Measurements from ENCODE around the gene CRCP.

DNA sequence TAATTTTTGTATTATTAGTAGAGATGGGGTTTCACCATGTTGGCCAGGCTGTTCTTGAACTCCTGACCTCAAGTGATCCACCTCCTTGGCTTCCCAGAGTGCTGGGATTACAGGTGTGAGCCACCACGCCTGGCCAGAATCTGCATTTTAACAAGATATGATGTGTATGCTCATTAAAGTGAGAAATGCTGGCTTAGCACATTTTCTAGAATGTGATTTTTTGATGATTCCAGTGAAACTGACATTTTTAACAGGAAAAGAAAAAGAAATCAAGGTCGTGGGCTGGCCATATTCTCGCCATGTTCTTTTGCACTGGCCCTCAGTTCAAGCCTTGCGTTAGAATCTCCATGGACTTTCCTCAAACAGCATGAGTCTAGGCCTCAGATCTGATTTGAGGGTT is 72.3 kb downstream of the CRCP start:
- TF ChIP-seq POLR2A (IDR thresholded peaks at IDR 0.05), result no peak
- TF ChIP-seq, protein P1, sequence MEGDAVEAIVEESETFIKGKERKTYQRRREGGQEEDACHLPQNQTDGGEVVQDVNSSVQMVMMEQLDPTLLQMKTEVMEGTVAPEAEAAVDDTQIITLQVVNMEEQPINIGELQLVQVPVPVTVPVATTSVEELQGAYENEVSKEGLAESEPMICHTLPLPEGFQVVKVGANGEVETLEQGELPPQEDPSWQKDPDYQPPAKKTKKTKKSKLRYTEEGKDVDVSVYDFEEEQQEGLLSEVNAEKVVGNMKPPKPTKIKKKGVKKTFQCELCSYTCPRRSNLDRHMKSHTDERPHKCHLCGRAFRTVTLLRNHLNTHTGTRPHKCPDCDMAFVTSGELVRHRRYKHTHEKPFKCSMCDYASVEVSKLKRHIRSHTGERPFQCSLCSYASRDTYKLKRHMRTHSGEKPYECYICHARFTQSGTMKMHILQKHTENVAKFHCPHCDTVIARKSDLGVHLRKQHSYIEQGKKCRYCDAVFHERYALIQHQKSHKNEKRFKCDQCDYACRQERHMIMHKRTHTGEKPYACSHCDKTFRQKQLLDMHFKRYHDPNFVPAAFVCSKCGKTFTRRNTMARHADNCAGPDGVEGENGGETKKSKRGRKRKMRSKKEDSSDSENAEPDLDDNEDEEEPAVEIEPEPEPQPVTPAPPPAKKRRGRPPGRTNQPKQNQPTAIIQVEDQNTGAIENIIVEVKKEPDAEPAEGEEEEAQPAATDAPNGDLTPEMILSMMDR (IDR thresholded peaks at IDR 0.05), result no peak
